ENCODE data around the gene NAT8. TPM values are rescaled to one million over a fixed set of nuclear protein-coding genes. Genes with fewer than 3 reads are reported as not detected.

Gene NAT8
- polyA plus RNA-seq, 1 of the 3 experiments (the other 2 are of a cell fraction), result not detected

DNA sequence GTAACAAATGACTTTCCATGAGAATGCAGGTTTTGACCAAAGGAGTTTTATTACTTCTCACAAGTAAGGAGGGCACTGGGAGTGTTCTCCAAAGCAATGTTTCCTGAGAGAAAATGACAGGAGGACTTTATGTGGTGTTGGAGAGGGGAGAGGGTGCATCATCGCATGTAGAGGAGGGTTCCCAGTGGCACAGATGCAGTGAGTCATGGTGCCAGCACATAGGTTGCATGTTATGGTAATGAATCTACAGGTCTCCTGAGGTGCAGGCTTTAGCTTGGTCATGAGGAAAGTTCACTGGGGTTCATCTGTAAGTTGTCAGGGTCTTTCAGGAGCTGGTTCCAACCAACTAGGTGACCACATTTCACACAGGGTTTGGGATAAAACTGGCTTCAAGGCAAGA is 30.4 kb downstream of the NAT8 start:
- H2AFZ ChIP-seq (ENCODE audit: low read depth), result no peak overlapping the region
- no peak overlapping the region for H3K4me2 ChIP-seq
- no peaks in the 10 kb centered on the region for H3K9me3 ChIP-seq
- H3F3A ChIP-seq (replicated peaks; ENCODE audit: insufficient read depth), result no peaks in the 10 kb centered on the region
- H3K9me2 ChIP-seq, result no peaks in the 10 kb centered on the region
- WGBS (ENCODE audit: low lambda C conversion rate), result 91% methylated on average over 1 of the region's 1 CpG
- TF ChIP-seq TCF12 (IDR thresholded peaks at IDR 0.05) (no peak), EP300 (IDR thresholded peaks at IDR 0.05; ENCODE audit: borderline replicate concordance in 1 of 2, low read depth in 1 of 2, low read length in 1 of 2) (no peak), NFIC (IDR thresholded peaks at IDR 0.05; ENCODE audit: borderline replicate concordance) (no peak), ZBTB33 (IDR thresholded peaks at IDR 0.05; ENCODE audit: borderline replicate concordance, low read depth) (no peak), YY1 (IDR thresholded peaks at IDR 0.05; ENCODE audit: low read depth) (no peak), RXRA (IDR thresholded peaks at IDR 0.05; ENCODE audit: borderline replicate concordance, low read depth) (no peak), FOXM1 (IDR thresholded peaks at IDR 0.05; ENCODE audit: low read depth) (no peak), NRF1 (IDR thresholded peaks at IDR 0.05; ENCODE audit: low read depth, low read length) (no peak), ELF1 (IDR thresholded peaks at IDR 0.05) (no peak), GABPA (IDR thresholded peaks at IDR 0.05; ENCODE audit: low read depth) (no peak), SMC3 (IDR thresholded peaks at IDR 0.05; ENCODE audit: low read depth, low read length) (no peak), RFX5 (IDR thresholded peaks at IDR 0.05; ENCODE audit: low read length) (no peak), MEF2A (IDR thresholded peaks at IDR 0.05; ENCODE audit: borderline replicate concordance, low read depth) (no peak), GATA2 (CRISPR knock-in tag; IDR thresholded peaks at IDR 0.05) (no peak), USF2 (IDR thresholded peaks at IDR 0.05; ENCODE audit: borderline replicate concordance, low read depth, low read length) (no peak), POLR2AphosphoS5 (IDR thresholded peaks at IDR 0.05; ENCODE audit: low read depth, low read length) (no peak), TAF1 (IDR thresholded peaks at IDR 0.05; ENCODE audit: borderline replicate concordance, low read depth, low read length) (no peak)
- no peak for DNase-seq
- no peaks in the 10 kb centered on the region for H4K20me1 ChIP-seq (ENCODE audit: insufficient read depth)
- CTCF ChIA-PET, result no interaction called here
- POLR2A ChIA-PET, result no interaction called here
- H3K9ac ChIP-seq, result no peak overlapping the region
- H3K27me3 ChIP-seq (ENCODE audit: insufficient read depth), result no peaks in the 10 kb centered on the region
- no peak overlapping the region for H3K27ac ChIP-seq (ENCODE audit: low read depth in 2 of 2, low read length in 1 of 2)
- no peak overlapping the region for H3K4me3 ChIP-seq (ENCODE audit: low read depth in 2 of 2, low read length in 1 of 2)
- no peaks in the 10 kb centered on the region for H3K79me2 ChIP-seq (ENCODE audit: insufficient read depth)
- no peaks in the 10 kb centered on the region for H3K4me1 ChIP-seq (ENCODE audit: control insufficient read depth in 1 of 2, insufficient read depth in 2 of 2, low read depth in 1 of 2, low read length in 1 of 2)
- H3K36me3 ChIP-seq (replicated peaks in 1 of 2; ENCODE audit: control insufficient read depth in 1 of 2, insufficient read depth in 2 of 2, low read length in 1 of 2), result peaks cover 3 to 20% of the 10 kb centered on the region in 2 experiments

- Histone ChIP-seq H3K79me2 (ENCODE audit: insufficient read depth) (no peaks in the 10 kb centered on the region), H3K4me3 (ENCODE audit: low read depth in 2 of 2, low read length in 1 of 2) (no peak overlapping the region), H3K27me3 (ENCODE audit: insufficient read depth) (no peaks in the 10 kb centered on the region), H3K36me3 (replicated peaks in 1 of 2; ENCODE audit: control insufficient read depth in 1 of 2, insufficient read depth in 2 of 2, low read length in 1 of 2) (peaks cover 3 to 20% of the 10 kb centered on the region in 2 experiments), H3K27ac (ENCODE audit: low read depth in 2 of 2, low read length in 1 of 2) (no peak overlapping the region), H2AFZ (ENCODE audit: low read depth) (no peak overlapping the region), H3K4me1 (ENCODE audit: control insufficient read depth in 1 of 2, insufficient read depth in 2 of 2, low read depth in 1 of 2, low read length in 1 of 2) (no peaks in the 10 kb centered on the region), H3K9ac (no peak overlapping the region), H3K4me2 (no peak overlapping the region), H3K9me2 (no peaks in the 10 kb centered on the region), H4K20me1 (ENCODE audit: insufficient read depth) (no peaks in the 10 kb centered on the region), H3F3A (replicated peaks; ENCODE audit: insufficient read depth) (no peaks in the 10 kb centered on the region), H3K9me3 (no peaks in the 10 kb centered on the region)
- POLR2A ChIA-PET, result no interaction called here
- CTCF ChIA-PET, result no interaction called here
- no peak for TF ChIP-seq CHD2 (IDR thresholded peaks at IDR 0.05; ENCODE audit: low read length, partially characterized antibody)
- TF ChIP-seq MEF2A (IDR thresholded peaks at IDR 0.05; ENCODE audit: borderline replicate concordance, low read depth), result no peak
- TF ChIP-seq, protein P1, sequence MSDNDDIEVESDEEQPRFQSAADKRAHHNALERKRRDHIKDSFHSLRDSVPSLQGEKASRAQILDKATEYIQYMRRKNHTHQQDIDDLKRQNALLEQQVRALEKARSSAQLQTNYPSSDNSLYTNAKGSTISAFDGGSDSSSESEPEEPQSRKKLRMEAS (IDR thresholded peaks at IDR 0.05; ENCODE audit: low read depth), result no peak
- TF ChIP-seq YY1 (IDR thresholded peaks at IDR 0.05; ENCODE audit: low read depth), result no peak
- TF ChIP-seq RXRA (IDR thresholded peaks at IDR 0.05; ENCODE audit: borderline replicate concordance, low read depth), result no peak
- TF ChIP-seq TEAD4 (IDR thresholded peaks at IDR 0.05; ENCODE audit: borderline replicate concordance, insufficient read depth), result no peak
- TF ChIP-seq RCOR1 (IDR thresholded peaks at IDR 0.05; ENCODE audit: low read length), result no peak
- TF ChIP-seq EP300 (IDR thresholded peaks at IDR 0.05; ENCODE audit: borderline replicate concordance in 1 of 2, low read depth in 1 of 2, low read length in 1 of 2), result no peak
- no peak for TF ChIP-seq PBX3 (IDR thresholded peaks at IDR 0.05)
- TF ChIP-seq NRF1 (IDR thresholded peaks at IDR 0.05; ENCODE audit: low read depth, low read length), result no peak
- TF ChIP-seq SIN3A (IDR thresholded peaks at IDR 0.05; ENCODE audit: borderline replicate concordance, low read depth, low read length), result no peak
- TF ChIP-seq MXI1 (IDR thresholded peaks at IDR 0.05; ENCODE audit: low read depth, low read length), result no peak
- no peak for TF ChIP-seq GATA2 (CRISPR knock-in tag; IDR thresholded peaks at IDR 0.05)
- TF ChIP-seq FOSL2 (IDR thresholded peaks at IDR 0.05; ENCODE audit: borderline replicate concordance, low read depth), result no peak
- TF ChIP-seq GABPA (IDR thresholded peaks at IDR 0.05; ENCODE audit: low read depth), result no peak
- TF ChIP-seq FOXM1 (IDR thresholded peaks at IDR 0.05; ENCODE audit: low read depth), result no peak
- 61% methylated on average over 3 of the region's 4 CpGs for WGBS (ENCODE audit: low lambda C conversion rate)
- DNase-seq, result no peak
These were observed 31.0 kb downstream of the NAT8 start for GRCh38 chr2:73611193-73611592.
